ENCODE results near the gene IGFBP3.
"Not testable (repeated sequence)": the region's sequence is repeated elsewhere in the genome, so short reads cannot be mapped to it uniquely, and the experiment has no call there.

The IGFBP3 gene, protein sequence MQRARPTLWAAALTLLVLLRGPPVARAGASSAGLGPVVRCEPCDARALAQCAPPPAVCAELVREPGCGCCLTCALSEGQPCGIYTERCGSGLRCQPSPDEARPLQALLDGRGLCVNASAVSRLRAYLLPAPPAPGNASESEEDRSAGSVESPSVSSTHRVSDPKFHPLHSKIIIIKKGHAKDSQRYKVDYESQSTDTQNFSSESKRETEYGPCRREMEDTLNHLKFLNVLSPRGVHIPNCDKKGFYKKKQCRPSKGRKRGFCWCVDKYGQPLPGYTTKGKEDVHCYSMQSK

DNA sequence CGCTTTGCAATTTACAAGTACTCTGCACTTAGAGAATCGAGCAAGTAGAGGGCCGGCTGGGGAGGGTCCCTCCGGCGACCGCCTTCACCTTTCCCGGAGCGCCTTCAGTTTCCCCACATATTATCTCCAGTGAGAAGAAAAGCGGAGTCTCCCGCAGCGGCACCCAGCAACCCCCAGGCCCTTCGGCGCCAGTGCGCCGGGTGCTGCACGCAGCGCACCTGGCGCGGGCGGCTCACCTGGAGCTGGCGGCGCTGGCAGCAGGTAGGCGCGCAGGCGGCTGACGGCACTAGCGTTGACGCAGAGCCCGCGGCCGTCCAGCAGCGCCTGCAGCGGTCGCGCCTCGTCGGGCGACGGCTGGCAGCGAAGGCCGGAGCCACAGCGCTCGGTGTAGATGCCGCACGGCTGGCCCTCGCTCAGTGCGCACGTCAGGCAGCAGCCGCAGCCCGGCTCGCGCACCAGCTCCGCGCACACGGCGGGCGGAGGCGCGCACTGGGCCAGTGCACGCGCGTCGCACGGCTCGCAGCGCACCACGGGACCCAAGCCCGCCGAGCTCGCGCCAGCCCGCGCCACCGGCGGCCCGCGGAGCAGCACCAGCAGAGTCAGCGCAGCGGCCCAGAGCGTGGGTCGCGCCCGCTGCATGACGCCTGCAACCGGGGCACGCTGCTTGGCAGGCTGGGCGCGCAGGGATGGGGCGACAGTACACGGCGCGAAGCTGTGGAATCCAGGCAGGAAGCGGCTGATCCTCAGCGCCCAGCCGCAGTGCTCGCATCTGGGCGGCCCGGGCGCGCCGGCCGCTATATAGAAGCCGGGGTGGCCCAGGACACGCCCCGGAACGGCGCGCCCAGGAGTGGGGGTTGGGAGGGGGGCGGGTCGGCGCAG lies at the start of gene IGFBP3:
IGFBP3 (minus strand) TSS at position 771 of the 879 bp plus-strand sequence; CDS start at position 639, 132 bp downstream.
- peak within 1 kb of the TSS; percentile 41 for H3K27ac Mint-ChIP-seq (ENCODE audit: low read depth)
- no peaks in the 10 kb centered on the region for H3K9me3 Mint-ChIP-seq
- H3K4me1 Mint-ChIP-seq = peaks cover 13% of the 10 kb centered on the region
- DNase-seq (ENCODE audit: low spot score in 2 of 2) = no peak
- H3K4me3 Mint-ChIP-seq = peak within 1 kb of the TSS; percentile 66
- H3K36me3 Mint-ChIP-seq (ENCODE audit: insufficient read depth) = peaks cover 3% of the 10 kb centered on the region
- peaks cover 62% of the 10 kb centered on the region for H3K27me3 Mint-ChIP-seq
- peak; percentile 41 for ATAC-seq (replicated peaks; ENCODE audit: extremely low read depth, poor library complexity, severe bottlenecking)

DNA sequence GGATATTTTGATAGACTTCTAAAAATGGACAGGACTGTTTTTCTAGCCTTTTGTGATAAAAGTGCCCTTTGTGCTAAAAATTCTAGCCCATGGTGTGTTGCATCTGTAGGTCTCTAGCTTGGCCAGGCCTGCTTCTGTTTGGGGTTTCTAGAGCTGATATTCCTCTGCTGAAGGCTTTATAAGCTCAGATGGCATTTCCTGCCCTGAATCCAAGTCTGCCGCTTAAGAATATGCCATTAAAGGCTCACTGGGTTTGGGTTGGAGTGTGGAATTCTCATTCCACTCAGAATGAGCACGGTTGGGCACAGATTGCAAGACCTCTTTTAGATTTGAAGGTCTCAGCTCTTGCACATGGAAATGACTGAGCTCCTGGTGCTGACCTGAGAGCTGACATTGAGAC lies 49.4 kb upstream of the IGFBP3 start:
- peaks cover 6% of the 10 kb centered on the region for H3K4me1 Mint-ChIP-seq
- H3K36me3 Mint-ChIP-seq (ENCODE audit: insufficient read depth) = no peaks in the 10 kb centered on the region
- H3K4me3 Mint-ChIP-seq = no peak overlapping the region
- H3K27ac Mint-ChIP-seq (ENCODE audit: low read depth) = no peak overlapping the region
- ATAC-seq (replicated peaks; ENCODE audit: extremely low read depth, poor library complexity, severe bottlenecking) (no peak), DNase-seq (ENCODE audit: low spot score in 2 of 2) (no peak)
- H3K27me3 Mint-ChIP-seq = no peaks in the 10 kb centered on the region
- H3K9me3 Mint-ChIP-seq = no peaks in the 10 kb centered on the region

- DNase-seq (ENCODE audit: low spot score in 2 of 2) (no peak), ATAC-seq (replicated peaks; ENCODE audit: extremely low read depth, poor library complexity, severe bottlenecking) (no peak)
- Mint-ChIP-seq H3K27ac (ENCODE audit: low read depth) (no peak overlapping the region), H3K27me3 (no peaks in the 10 kb centered on the region), H3K4me1 (peaks cover 6% of the 10 kb centered on the region), H3K36me3 (ENCODE audit: insufficient read depth) (no peaks in the 10 kb centered on the region), H3K9me3 (no peaks in the 10 kb centered on the region), H3K4me3 (no peak overlapping the region)
These were observed 48.9 kb upstream of the IGFBP3 start for GRCh38 chr7:45969940-45970339.

- DNase-seq (ENCODE audit: low spot score in 2 of 2) (no peak), ATAC-seq (replicated peaks; ENCODE audit: extremely low read depth, poor library complexity, severe bottlenecking) (no peak)
- Mint-ChIP-seq H3K36me3 (ENCODE audit: insufficient read depth) (no peaks in the 10 kb centered on the region), H3K27me3 (no peaks in the 10 kb centered on the region), H3K4me1 (peaks cover 6% of the 10 kb centered on the region), H3K4me3 (no peak overlapping the region), H3K27ac (ENCODE audit: low read depth) (no peak overlapping the region), H3K9me3 (no peaks in the 10 kb centered on the region)
These were observed 47.9 kb upstream of the IGFBP3 start for GRCh38 chr7:45968856-45969541.

DNA sequence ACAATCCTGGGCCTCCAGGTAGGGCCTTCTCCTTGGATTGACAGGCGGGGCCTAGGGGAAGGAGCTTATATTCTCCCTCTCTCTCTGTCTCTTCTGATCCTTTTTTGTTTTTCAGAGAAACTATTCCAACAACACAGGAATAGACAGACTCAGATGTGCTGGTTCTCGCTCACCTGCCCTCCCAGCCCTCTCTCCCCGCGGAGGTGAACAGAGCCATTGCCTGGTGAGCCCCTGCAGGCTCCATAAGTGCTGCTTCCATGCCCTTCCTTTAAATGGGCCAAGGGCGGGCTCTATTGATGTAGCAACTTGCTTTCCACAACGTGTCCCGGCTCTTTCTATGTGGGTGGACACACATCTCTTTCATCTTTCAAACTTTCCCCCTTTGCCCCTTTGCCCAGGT lies 47.2 kb upstream of the IGFBP3 start:
- Mint-ChIP-seq H3K27me3 (no peaks in the 10 kb centered on the region), H3K36me3 (ENCODE audit: insufficient read depth) (no peaks in the 10 kb centered on the region), H3K4me3 (no peak overlapping the region), H3K27ac (ENCODE audit: low read depth) (no peak overlapping the region), H3K9me3 (no peaks in the 10 kb centered on the region), H3K4me1 (peaks cover 6% of the 10 kb centered on the region)
- DNase-seq (ENCODE audit: low spot score in 2 of 2) (no peak), ATAC-seq (replicated peaks; ENCODE audit: extremely low read depth, poor library complexity, severe bottlenecking) (no peak)

- DNase-seq (ENCODE audit: low spot score in 2 of 2) = no peak
- Mint-ChIP-seq H3K36me3 (ENCODE audit: insufficient read depth) (no peaks in the 10 kb centered on the region), H3K4me1 (peaks cover 2% of the 10 kb centered on the region)
These were observed 46.6 kb upstream of the IGFBP3 start for GRCh38 chr7:45967591-45968157.

DNA sequence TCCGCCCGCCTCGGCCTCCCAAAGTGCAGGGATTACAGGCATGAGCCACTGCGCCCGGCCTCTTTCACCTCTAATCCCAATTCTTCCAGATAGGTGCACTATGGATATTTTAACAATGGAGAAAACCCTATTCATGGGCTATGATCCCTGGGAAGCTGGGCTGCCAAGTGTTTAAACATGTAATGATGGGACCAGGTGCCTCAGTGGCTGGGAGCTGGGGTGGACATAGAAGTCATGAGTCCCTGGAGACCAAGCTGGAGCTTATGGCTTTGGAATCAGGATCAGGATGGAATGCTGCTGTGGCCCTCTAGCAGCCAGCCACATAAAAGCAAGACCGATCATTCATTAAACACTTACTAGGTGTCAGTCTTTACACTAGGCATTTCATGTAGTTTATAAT lies 41.8 kb upstream of the IGFBP3 start:
- no peaks in the 10 kb centered on the region for H3K27me3 Mint-ChIP-seq
- DNase-seq (ENCODE audit: low spot score in 2 of 2) (no peak), ATAC-seq (replicated peaks; ENCODE audit: extremely low read depth, poor library complexity, severe bottlenecking) (no peak)
- peaks cover 2% of the 10 kb centered on the region for H3K36me3 Mint-ChIP-seq (ENCODE audit: insufficient read depth)
- H3K9me3 Mint-ChIP-seq = no peaks in the 10 kb centered on the region
- H3K27ac Mint-ChIP-seq (ENCODE audit: low read depth) = no peak overlapping the region
- H3K4me3 Mint-ChIP-seq = no peak overlapping the region
- H3K4me1 Mint-ChIP-seq = no peaks in the 10 kb centered on the region

More at GRCh38 chr7:45967591-45968157, 46.6 kb upstream of the IGFBP3 start:
- Mint-ChIP-seq H3K27me3 (no peaks in the 10 kb centered on the region), H3K27ac (ENCODE audit: low read depth) (no peak overlapping the region), H3K9me3 (no peaks in the 10 kb centered on the region), H3K4me3 (no peak overlapping the region)
- ATAC-seq (replicated peaks; ENCODE audit: extremely low read depth, poor library complexity, severe bottlenecking) = no peak

DNA sequence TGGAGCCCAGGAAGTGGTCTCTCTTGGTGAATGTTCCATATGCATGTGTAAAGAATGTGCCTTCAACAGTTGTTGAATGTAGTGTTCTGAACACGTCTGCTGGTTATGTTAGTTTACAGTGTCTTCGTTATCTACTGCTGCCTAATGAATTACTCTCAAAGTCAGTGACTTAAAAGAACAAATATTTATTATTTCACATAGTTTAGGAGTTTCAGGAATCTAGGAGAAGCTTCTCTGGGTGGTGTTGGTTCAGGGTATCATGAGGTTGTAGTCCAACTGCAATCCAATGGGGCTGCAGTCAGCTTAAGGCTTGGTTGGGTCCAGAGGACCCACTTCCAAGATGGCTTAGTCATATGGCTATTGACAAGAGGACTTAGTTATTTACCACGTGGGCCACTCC lies 36.6 kb upstream of the IGFBP3 start:
- Mint-ChIP-seq H3K27me3 (no peaks in the 10 kb centered on the region), H3K4me1 (no peaks in the 10 kb centered on the region), H3K4me3 (no peak overlapping the region), H3K9me3 (no peaks in the 10 kb centered on the region), H3K27ac (ENCODE audit: low read depth) (no peak overlapping the region), H3K36me3 (ENCODE audit: insufficient read depth) (peaks cover 2% of the 10 kb centered on the region)
- no peak for ATAC-seq (replicated peaks; ENCODE audit: extremely low read depth, poor library complexity, severe bottlenecking)
- no peak for DNase-seq (ENCODE audit: low spot score in 2 of 2)

DNA sequence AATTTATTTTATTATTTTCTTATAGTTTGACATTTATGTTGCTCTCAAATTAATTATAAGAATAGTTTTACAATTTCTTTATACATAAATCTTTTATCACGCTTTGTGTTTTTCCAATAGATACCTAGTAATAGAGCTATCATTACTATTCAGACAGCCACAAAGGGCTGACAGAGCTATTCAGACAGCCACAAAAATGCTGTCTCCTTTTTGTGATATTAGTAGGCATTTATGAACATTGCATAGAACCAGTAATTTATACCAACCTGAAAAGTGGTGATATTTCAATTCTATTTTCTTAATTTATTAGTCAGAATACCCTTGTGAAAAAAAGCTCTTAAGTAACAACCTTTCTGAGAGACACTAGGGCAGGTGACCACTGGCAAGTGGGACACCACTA lies 34.2 kb upstream of the IGFBP3 start:
- Mint-ChIP-seq H3K4me3 (no peak overlapping the region), H3K9me3 (no peaks in the 10 kb centered on the region), H3K36me3 (ENCODE audit: insufficient read depth) (no peaks in the 10 kb centered on the region), H3K4me1 (no peaks in the 10 kb centered on the region), H3K27ac (ENCODE audit: low read depth) (no peak overlapping the region), H3K27me3 (no peaks in the 10 kb centered on the region)
- no peak for DNase-seq (ENCODE audit: low spot score in 2 of 2)
- no peak for ATAC-seq (replicated peaks; ENCODE audit: extremely low read depth, poor library complexity, severe bottlenecking)

DNA sequence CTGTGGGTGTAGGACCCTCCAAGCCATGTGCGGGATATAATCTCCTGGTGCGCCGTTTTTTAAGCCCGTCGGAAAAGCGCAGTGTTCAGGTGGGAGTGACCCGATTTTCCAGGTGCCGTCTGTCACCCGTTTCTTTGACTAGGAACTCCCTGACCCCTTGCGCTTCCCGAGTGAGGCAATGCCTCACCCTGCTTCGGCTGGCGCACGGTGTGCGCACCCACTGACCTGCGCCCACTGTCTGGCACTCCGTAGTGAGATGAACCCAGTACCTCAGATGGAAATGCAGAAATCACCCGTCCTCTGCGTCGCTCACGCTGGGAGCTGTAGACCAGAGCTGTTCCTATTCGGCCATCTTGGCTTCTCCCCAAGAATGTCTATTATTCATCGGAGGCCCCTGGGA lies 32.0 kb upstream of the IGFBP3 start:
- not testable (repeated sequence) for ATAC-seq (replicated peaks; ENCODE audit: extremely low read depth, poor library complexity, severe bottlenecking); H3K27me3 Mint-ChIP-seq; H3K27ac Mint-ChIP-seq (ENCODE audit: low read depth); H3K4me3 Mint-ChIP-seq; H3K4me1 Mint-ChIP-seq; DNase-seq (ENCODE audit: low spot score in 2 of 2); H3K9me3 Mint-ChIP-seq; H3K36me3 Mint-ChIP-seq (ENCODE audit: insufficient read depth)

DNA sequence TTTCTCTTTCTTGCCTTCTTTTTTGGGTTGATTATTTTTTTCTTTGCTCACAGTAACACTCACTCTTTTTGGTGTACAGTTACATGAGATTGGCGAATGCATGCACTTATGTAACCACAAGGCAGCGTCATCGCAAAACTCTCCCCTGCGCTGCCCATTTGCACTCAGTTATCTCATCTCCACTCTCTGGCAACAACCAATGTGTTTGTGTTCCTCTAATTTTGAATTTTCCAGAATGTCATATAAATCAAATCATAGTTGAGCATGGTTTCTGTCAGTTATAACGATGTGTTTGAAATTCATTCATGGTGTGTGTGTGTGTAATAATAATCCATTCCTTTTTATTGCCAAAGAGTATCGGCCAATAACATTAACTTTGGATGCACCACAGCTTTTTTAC lies 23.0 kb upstream of the IGFBP3 start:
- Mint-ChIP-seq H3K36me3 (ENCODE audit: insufficient read depth) (no peaks in the 10 kb centered on the region), H3K4me3 (no peak overlapping the region), H3K4me1 (peaks cover 17% of the 10 kb centered on the region), H3K27me3 (no peaks in the 10 kb centered on the region), H3K9me3 (peaks cover 5% of the 10 kb centered on the region), H3K27ac (ENCODE audit: low read depth) (no peak overlapping the region)
- no peak for DNase-seq (ENCODE audit: low spot score in 2 of 2)
- no peak for ATAC-seq (replicated peaks; ENCODE audit: extremely low read depth, poor library complexity, severe bottlenecking)

DNA sequence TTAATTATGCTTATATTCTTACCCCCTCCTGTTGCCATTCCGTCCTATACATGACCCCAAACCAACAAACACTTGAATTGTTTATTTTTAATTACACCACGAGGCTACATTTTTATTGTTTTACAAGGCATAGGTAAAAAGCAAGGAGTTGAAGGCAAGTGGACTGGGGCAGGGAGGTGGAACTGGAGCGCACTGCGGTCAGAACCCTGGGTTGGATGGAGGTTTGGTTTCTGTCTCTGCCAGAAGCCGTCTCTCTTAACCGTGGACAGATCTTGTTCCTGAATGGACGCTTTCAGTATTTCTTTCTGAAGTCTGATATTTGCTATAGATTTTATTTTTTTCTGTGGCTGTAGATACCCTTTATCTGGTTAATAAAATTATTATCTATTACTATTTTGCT lies 19.9 kb upstream of the IGFBP3 start:
- H3K36me3 Mint-ChIP-seq (ENCODE audit: insufficient read depth) = peaks cover 2% of the 10 kb centered on the region
- H3K4me1 Mint-ChIP-seq = peaks cover 17% of the 10 kb centered on the region
- H3K9me3 Mint-ChIP-seq = peaks cover 5% of the 10 kb centered on the region
- ATAC-seq (replicated peaks; ENCODE audit: extremely low read depth, poor library complexity, severe bottlenecking) = no peak
- DNase-seq (ENCODE audit: low spot score in 2 of 2) = no peak
- H3K27ac Mint-ChIP-seq (ENCODE audit: low read depth) = peak overlapping the region; percentile 36
- peak overlapping the region; percentile 53 for H3K4me3 Mint-ChIP-seq
- no peaks in the 10 kb centered on the region for H3K27me3 Mint-ChIP-seq

All from central memory CD8-positive, alpha-beta T cell (primary cell).